HG02763 (cell line): ENCODE data around the gene PRSS16.
"Not testable (repeated sequence)": the region's sequence is repeated elsewhere in the genome, so short reads cannot be mapped to it uniquely, and the experiment has no call there.

Experiments
- ATAC-seq: cut with Tn5 transposase; IDR thresholded peaks from one replicate; pipeline ENCODE4 v1.9.1; 2021; ENCODE audit warnings: mild to moderate bottlenecking, moderate library complexity; ENCODE audit not compliant: unreplicated experiment

Gene PRSS16

GRCh38 chr6:27241443-27241842, 6.1 kb upstream of the PRSS16 start:
- no peak for ATAC-seq

- ATAC-seq = no peak
These were observed 4.8 kb upstream of the PRSS16 start for GRCh38 chr6:27242589-27243265.

GRCh38 chr6:27248783-27249182, 1.3 kb downstream of the PRSS16 start:
- ATAC-seq = no peak

GRCh38 chr6:27250277-27251111, 3.0 kb downstream of the PRSS16 start:
- no peak for ATAC-seq

GRCh38 chr6:27251112-27251605, 3.7 kb downstream of the PRSS16 start:
- ATAC-seq = peak; percentile 76

GRCh38 chr6:27251606-27252251, 4.2 kb downstream of the PRSS16 start:
- ATAC-seq = peak; percentile 77

- ATAC-seq = no peak
These were observed 7.1 kb downstream of the PRSS16 start for GRCh38 chr6:27254566-27254965.

- no peak for ATAC-seq
These were observed 8.4 kb downstream of the PRSS16 start for GRCh38 chr6:27255866-27256265.

- ATAC-seq = no peak
These were observed 12.9 kb downstream of the PRSS16 start for GRCh38 chr6:27260369-27260768.

- ATAC-seq = no peak
These were observed 13.4 kb downstream of the PRSS16 start for GRCh38 chr6:27260836-27261375.

GRCh38 chr6:27263886-27264285, 16.4 kb downstream of the PRSS16 start:
- no peak for ATAC-seq

GRCh38 chr6:27267003-27267402, 19.5 kb downstream of the PRSS16 start:
- ATAC-seq = not testable (repeated sequence)

GRCh38 chr6:27267857-27268434, 20.4 kb downstream of the PRSS16 start:
- ATAC-seq = no peak

GRCh38 chr6:27268803-27269202, 21.3 kb downstream of the PRSS16 start:
- ATAC-seq = no peak

- no peak for ATAC-seq
These were observed 26.3 kb downstream of the PRSS16 start for GRCh38 chr6:27273783-27274182.

GRCh38 chr6:27275025-27275956, 27.8 kb downstream of the PRSS16 start:
- no peak for ATAC-seq

GRCh38 chr6:27279513-27280063, 32.1 kb downstream of the PRSS16 start:
- ATAC-seq = no peak

- no peak for ATAC-seq
These were observed 32.6 kb downstream of the PRSS16 start for GRCh38 chr6:27280064-27280539.

GRCh38 chr6:27280540-27281000, 33.1 kb downstream of the PRSS16 start:
- ATAC-seq = no peak
